ENCODE results near the gene RASAL2. TPM values are rescaled to one million over a fixed set of nuclear protein-coding genes. Genes with fewer than 3 reads are reported as not detected.
"Not testable (repeated sequence)": the region's sequence is repeated elsewhere in the genome, so short reads cannot be mapped to it uniquely, and the experiment has no call there.

Gene RASAL2
- total RNA-seq, 1 donor from 2014 or later = 26.7 TPM

GRCh38 chr1:178342745-178343144 lies 248.8 kb downstream of the RASAL2 start:
- no peak for DNase-seq (ENCODE audit: low spot score)

- no peak for DNase-seq (ENCODE audit: low spot score)
Observed at GRCh38 chr1:178344513-178345091, 250.7 kb downstream of the RASAL2 start.

- no peak for DNase-seq (ENCODE audit: low spot score)
Observed at GRCh38 chr1:178345238-178345637, 251.3 kb downstream of the RASAL2 start.

DNA sequence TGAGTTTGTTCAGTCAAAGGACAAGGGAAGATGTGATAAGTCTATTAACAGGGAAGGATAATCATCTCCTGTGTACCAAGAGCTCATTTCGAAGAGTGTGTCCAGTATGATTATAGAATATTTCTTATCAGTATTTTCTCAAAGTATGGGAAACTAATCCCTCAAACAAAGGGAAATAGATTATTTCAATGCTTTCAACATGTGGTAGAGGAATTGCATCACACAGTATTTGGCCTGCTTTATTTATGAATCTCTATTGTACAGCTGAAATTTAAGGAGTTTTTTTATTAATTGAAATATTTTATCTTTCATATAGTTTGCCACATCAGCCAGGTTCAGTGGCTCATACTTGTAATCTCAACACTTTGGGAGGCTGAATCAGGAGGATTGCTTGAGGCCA lies 251.9 kb downstream of the RASAL2 start:
- no peak for DNase-seq (ENCODE audit: low spot score)

DNA sequence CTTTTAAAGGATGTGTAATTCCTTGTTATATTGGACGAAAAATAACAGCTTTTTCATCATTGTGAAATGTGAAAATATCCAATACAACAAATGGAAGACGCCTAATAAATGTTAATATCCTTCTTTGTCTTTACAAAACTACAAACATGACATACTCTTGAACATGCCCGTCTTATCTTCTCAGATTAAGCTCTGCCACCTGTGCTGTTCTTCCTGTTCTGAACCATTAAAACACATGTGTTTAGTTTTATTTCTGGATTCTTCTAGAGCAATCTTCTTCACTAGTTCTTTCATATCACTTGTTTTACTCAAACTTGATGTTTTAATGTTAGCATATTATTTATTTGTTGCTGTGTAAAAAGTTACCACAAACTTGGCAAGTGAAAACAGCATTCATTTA lies 255.9 kb downstream of the RASAL2 start:
- DNase-seq (ENCODE audit: low spot score) = no peak

GRCh38 chr1:178351911-178352310 lies 258.0 kb downstream of the RASAL2 start:
- not testable (repeated sequence) for DNase-seq (ENCODE audit: low spot score)

DNA sequence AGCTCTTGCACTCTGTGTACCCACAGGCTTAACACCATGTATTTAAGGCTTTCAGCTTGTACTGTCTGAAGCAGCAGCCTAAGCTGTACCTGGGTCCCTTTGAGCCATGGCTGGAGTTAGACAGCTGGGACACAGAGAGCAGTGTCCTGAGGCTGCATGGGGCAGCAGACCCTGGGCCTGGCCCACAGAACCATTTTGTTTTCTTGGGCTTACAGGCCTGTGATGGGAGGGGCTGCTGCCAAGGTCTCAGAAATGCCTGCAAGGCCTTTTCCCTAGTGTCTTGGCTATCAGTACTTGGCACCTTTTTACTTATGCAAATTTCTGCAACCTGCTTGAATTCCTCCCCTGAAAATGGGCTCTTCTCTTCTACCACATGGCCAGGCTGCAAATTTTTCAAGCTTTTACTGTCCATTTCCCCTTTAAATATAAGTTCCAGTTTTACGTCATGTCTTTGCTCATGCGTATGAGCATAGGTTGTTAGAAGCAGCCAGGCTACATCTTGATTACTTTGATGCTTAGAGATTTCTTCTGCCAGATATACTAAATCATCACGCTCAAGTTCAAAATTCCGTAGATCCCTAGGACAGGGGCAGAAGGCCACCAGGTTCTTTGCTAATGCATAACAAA lies 259.0 kb downstream of the RASAL2 start:
- no peak for DNase-seq (ENCODE audit: low spot score)

GRCh38 chr1:178353524-178353923 lies 259.6 kb downstream of the RASAL2 start:
- DNase-seq (ENCODE audit: low spot score) = no peak

- DNase-seq (ENCODE audit: low spot score) = no peak
Observed at GRCh38 chr1:178354816-178355215, 260.9 kb downstream of the RASAL2 start.

GRCh38 chr1:178356299-178356698 lies 262.4 kb downstream of the RASAL2 start:
- DNase-seq (ENCODE audit: low spot score) = no peak

GRCh38 chr1:178358456-178358855 lies 264.6 kb downstream of the RASAL2 start:
- no peak for DNase-seq (ENCODE audit: low spot score)

DNA sequence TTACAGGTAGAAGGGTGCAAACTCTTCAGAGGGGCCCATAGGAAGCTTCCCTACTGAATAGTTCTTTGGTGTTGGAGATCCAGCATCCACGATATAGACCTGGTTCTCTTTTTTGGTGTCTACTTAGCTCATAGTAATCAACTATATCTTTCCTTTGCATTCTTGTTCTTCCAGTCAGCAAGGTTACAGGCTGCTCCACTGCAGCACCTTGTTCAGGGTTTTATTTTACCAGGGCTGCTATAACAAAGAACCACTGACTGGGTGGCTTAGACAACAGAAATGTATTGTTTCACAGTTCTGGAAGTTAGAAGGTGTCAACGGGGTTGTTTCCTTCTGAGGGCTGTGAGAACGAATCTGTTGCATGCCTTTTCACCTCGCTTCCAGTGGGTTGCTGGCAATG lies 266.5 kb downstream of the RASAL2 start:
- no peak for DNase-seq (ENCODE audit: low spot score)

GRCh38 chr1:178361847-178362246 lies 267.9 kb downstream of the RASAL2 start:
- DNase-seq (ENCODE audit: low spot score) = no peak

DNA sequence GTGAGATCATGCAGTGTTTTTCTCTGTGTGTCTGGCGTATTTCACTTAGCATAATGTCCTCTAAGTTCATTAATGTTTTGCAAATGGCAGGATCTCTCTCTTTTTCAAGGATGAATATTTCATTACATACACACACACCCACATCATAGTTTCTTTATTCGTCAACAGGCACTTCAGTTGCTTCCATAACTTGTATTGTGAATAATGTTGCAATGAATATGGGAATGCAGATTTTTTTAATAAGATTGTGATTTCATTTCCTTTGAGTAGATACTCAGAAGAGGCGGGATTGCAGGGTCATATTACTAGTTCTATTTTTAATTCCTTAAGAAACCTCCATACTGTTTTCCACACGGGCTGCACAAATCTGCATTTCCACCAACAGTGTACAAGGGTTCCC lies 268.8 kb downstream of the RASAL2 start:
- DNase-seq (ENCODE audit: low spot score) = no peak

DNA sequence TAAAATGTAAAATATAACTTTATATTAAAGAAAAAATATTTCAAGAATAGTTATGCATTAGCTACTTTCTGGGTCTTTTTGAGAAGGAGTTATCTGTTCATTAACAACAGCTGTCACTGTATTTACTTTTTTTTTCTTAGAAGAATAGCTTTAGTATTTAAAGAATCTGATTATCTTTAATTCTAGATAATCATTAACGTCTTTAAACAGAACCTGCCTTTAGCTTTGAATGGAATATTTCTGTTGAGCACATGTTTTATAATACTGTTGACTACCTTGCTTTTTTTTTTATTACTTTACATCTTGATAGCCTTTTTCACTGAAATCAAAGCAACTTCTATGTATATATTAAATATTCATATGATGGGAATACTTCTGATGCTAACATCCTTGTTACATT lies 270.9 kb downstream of the RASAL2 start:
- DNase-seq (ENCODE audit: low spot score) = no peak

GRCh38 chr1:178367151-178367550 lies 273.2 kb downstream of the RASAL2 start:
- no peak for DNase-seq (ENCODE audit: low spot score)

- DNase-seq (ENCODE audit: low spot score) = no peak
Observed at GRCh38 chr1:178368208-178368607, 274.3 kb downstream of the RASAL2 start.

DNA sequence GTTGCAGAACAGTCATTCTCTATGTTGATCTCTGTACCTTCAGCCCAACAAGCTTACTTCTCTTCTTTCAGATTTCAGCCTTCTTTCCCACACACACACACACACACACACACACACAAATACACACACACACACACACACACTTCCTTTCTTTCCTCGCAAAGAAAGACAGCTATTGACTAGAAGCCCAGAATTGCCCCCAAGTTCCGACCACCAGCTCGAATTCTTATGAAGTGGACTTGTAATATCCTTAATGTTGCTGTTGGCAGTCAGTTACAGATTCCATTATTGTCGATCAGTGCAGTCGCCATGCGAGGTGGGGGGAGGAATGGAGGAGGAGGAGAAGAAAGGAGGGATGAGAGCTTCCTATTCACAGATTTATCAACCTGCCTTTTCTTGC lies 277.3 kb downstream of the RASAL2 start:
- DNase-seq (ENCODE audit: low spot score) = no peak

GRCh38 chr1:178371933-178372388 lies 278.1 kb downstream of the RASAL2 start:
- DNase-seq (ENCODE audit: low spot score) = no peak

- DNase-seq (ENCODE audit: low spot score) = no peak
Observed at GRCh38 chr1:178374016-178374415, 280.1 kb downstream of the RASAL2 start.

GRCh38 chr1:178376008-178376407 lies 282.1 kb downstream of the RASAL2 start:
- no peak for DNase-seq (ENCODE audit: low spot score)

DNA sequence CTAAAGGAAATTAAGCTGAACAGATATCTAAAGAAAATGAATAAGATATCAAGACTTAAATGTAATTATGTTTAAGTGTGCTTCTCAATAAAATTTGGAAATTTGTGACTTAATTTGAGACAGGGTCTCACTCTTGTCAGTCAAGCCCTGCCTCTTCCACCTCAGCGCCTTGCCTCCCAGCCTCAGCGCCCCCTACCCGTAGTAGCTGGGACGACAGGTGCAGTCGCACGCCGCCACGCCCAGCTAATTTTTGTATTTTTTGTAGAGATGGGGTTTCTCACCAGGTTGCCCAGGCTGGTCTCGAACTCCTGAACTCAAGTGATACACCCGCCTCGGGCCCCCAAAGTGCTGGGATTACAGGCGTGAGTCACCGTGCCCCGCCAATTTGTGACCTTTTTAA lies 285.9 kb downstream of the RASAL2 start:
- no peak for DNase-seq (ENCODE audit: low spot score)

GRCh38 chr1:178382372-178382771 lies 288.5 kb downstream of the RASAL2 start:
- DNase-seq (ENCODE audit: low spot score) = no peak

- no peak for DNase-seq (ENCODE audit: low spot score)
Observed at GRCh38 chr1:178385662-178386061, 291.8 kb downstream of the RASAL2 start.
